Gastroesophageal sphincter (tissue), 4 donors: ENCODE results near the gene APOH. TPM values are rescaled to one million over a fixed set of nuclear protein-coding genes. Genes with fewer than 3 reads are reported as not detected.

Experiments used
- ATAC-seq: fragments of 150-250 bp; one replicate; pipeline ENCODE4 v1.9.1; 2016; ENCODE audit warnings: mild to moderate bottlenecking, moderate library complexity
- H3K27ac ChIP-seq, 4 donors: fragments of 200-600 bp; sonication (generic) in 3 of 4; 1 replicate in 3 of 4; 2 replicates in 1 of 4; pipeline ENCODE4 v1.5.1; 2016 to 2019
- H3K27me3 ChIP-seq: fragments of 200-600 bp; sonication (generic); one replicate; pipeline ENCODE4 v1.5.1; 2019
- H3K36me3 ChIP-seq, 2 donors: fragments of 200-600 bp; sonication (generic); one replicate each; pipeline ENCODE4 v1.5.1; 2019; ENCODE audit warnings: control low read depth in 1 of 2
- H3K4me1 ChIP-seq, 3 donors: fragments of 200-600 bp; sonication (generic); 1 replicate in 2 of 3; 2 replicates in 1 of 3; pipeline ENCODE4 v1.5.1; 2016 to 2019; ENCODE audit warnings: control low read depth in 2 of 3
- H3K4me3 ChIP-seq, 2 donors: fragments of 200-600 bp; sonication (generic); one replicate each; pipeline ENCODE4 v1.5.1; 2019; ENCODE audit warnings: mild to moderate bottlenecking in 1 of 2, moderate library complexity in 1 of 2
- H3K9me3 ChIP-seq, 3 donors: fragments of 200-600 bp; sonication (generic); one replicate each; pipeline ENCODE4 v1.5.1; 2017 to 2019; ENCODE audit warnings: control low read depth in 2 of 3
- CTCF ChIP-seq, 4 experiments: fragments of 200-600 bp in 2 of 4; fragments of 450-650 bp in 2 of 4; sonication (generic) in 1 of 4; IDR thresholded peaks; one replicate each; pipeline ENCODE4 v1.5.1; 2017 to 2019; ENCODE audit warnings: antibody characterized with exemption in 4 of 4, mild to moderate bottlenecking in 2 of 4, moderate library complexity in 2 of 4
- EP300 ChIP-seq: sonication (generic); formaldehyde crosslinking; IDR thresholded peaks from one replicate; pipeline ENCODE4 v1.6.1; 2017; ENCODE audit warnings: antibody characterized with exemption, mild to moderate bottlenecking
- POLR2A ChIP-seq, 2 donors: fragments of 450-650 bp; IDR thresholded peaks; one replicate each; pipeline ENCODE4 v1.6.1; 2017; ENCODE audit warnings: antibody characterized with exemption in 2 of 2, mild to moderate bottlenecking in 2 of 2, moderate library complexity in 1 of 2
- POLR2AphosphoS5 ChIP-seq: sonication (generic); formaldehyde crosslinking; IDR thresholded peaks from one replicate; pipeline ENCODE4 v1.6.1; 2017; ENCODE audit warnings: antibody characterized with exemption
- WGBS, 2 donors: methylation state at CpG; one replicate each; pipeline ENCODE4 v1.1.5; 2018; ENCODE audit warnings: low coverage in 1 of 2; 5-methylcytosine and 5-hydroxymethylcytosine counted together
- total RNA-seq, 4 donors: library from RNA; depleted of rRNA; stranded (reverse); fragments of >200 nt; gene quantifications; one replicate each; pipeline ENCODE4 v1.1.0, GENCODE V29; 2016

The APOH gene
- total RNA-seq, 4 donors from 2014 or later: not detected

GRCh38 chr17:66175892-66176291, 53.3 kb downstream of the APOH start:
- H3K4me3 ChIP-seq: no peak overlapping the region
- no peaks in the 10 kb centered on the region for H3K9me3 ChIP-seq
- H3K36me3 ChIP-seq: peaks cover 0 to under 1% of the 10 kb centered on the region in 2 donors
- no peak for ATAC-seq
- H3K4me1 ChIP-seq: peaks cover 0 to 3% (median 0%) of the 10 kb centered on the region in 3 donors
- TF ChIP-seq POLR2A (IDR thresholded peaks at IDR 0.05): no peak
- no peak for TF ChIP-seq EP300
- no peak for TF ChIP-seq CTCF (IDR thresholded peaks at IDR 0.05)
- no peak for TF ChIP-seq POLR2AphosphoS5
- H3K27ac ChIP-seq: no peak overlapping the region
- WGBS, 2 donors: 50 to 53% methylated on average over 1 of the region's 1 CpG
- H3K27me3 ChIP-seq: no peaks in the 10 kb centered on the region

GRCh38 chr17:66172691-66173223, 56.5 kb downstream of the APOH start:
- H3K36me3 ChIP-seq: peaks cover 0 to 8% of the 10 kb centered on the region in 2 donors
- no peaks in the 10 kb centered on the region for H3K9me3 ChIP-seq
- no peak overlapping the region for H3K27ac ChIP-seq
- H3K4me1 ChIP-seq: peaks cover 0 to 8% (median 0%) of the 10 kb centered on the region in 3 donors
- H3K27me3 ChIP-seq: no peaks in the 10 kb centered on the region
- WGBS, 2 donors: 71 to 79% methylated on average over 2 of the region's 2 CpGs
- no peak for ATAC-seq
- H3K4me3 ChIP-seq: no peak overlapping the region
- TF ChIP-seq CTCF (IDR thresholded peaks at IDR 0.05) (no peak), POLR2AphosphoS5 (no peak), POLR2A (IDR thresholded peaks at IDR 0.05) (no peak), EP300 (no peak)

GRCh38 chr17:66172144-66172543, 57.1 kb downstream of the APOH start:
- no peak overlapping the region for H3K27ac ChIP-seq
- no peak overlapping the region for H3K4me3 ChIP-seq
- no peaks in the 10 kb centered on the region for H3K27me3 ChIP-seq
- no peak for ATAC-seq
- TF ChIP-seq EP300 (no peak), CTCF (IDR thresholded peaks at IDR 0.05) (no peak), POLR2AphosphoS5 (no peak), POLR2A (IDR thresholded peaks at IDR 0.05) (no peak)
- WGBS, 2 donors: 72 to 92% methylated on average over 4 to 5 of the region's 5 CpGs
- peaks cover 0 to 14% (median 1%) of the 10 kb centered on the region in 3 donors for H3K4me1 ChIP-seq
- no peaks in the 10 kb centered on the region for H3K9me3 ChIP-seq
- H3K36me3 ChIP-seq: peaks cover 0 to 8% of the 10 kb centered on the region in 2 donors

- Histone ChIP-seq H3K27ac (no peak overlapping the region), H3K9me3 (no peaks in the 10 kb centered on the region), H3K4me3 (no peak overlapping the region), H3K27me3 (no peaks in the 10 kb centered on the region), H3K36me3 (peaks cover 0 to 8% of the 10 kb centered on the region in 2 donors), H3K4me1 (peaks cover 0 to 18% (median 3%) of the 10 kb centered on the region in 3 donors)
- WGBS, 2 donors: 54 to 60% methylated on average over 3 of the region's 3 CpGs
- TF ChIP-seq POLR2AphosphoS5 (no peak), POLR2A (IDR thresholded peaks at IDR 0.05) (no peak), EP300 (no peak), CTCF (IDR thresholded peaks at IDR 0.05) (no peak)
- no peak for ATAC-seq
Observed at GRCh38 chr17:66171692-66172091, 57.5 kb downstream of the APOH start.

- Histone ChIP-seq H3K36me3 (peaks cover 0 to 8% of the 10 kb centered on the region in 2 donors), H3K9me3 (no peaks in the 10 kb centered on the region), H3K4me3 (no peak overlapping the region), H3K27ac (no peak overlapping the region), H3K4me1 (peaks cover 0 to 22% (median 3%) of the 10 kb centered on the region in 3 donors), H3K27me3 (no peaks in the 10 kb centered on the region)
- no peak for ATAC-seq
- TF ChIP-seq POLR2AphosphoS5: no peak
- no peak for TF ChIP-seq EP300
- TF ChIP-seq POLR2A (IDR thresholded peaks at IDR 0.05): no peak
- TF ChIP-seq CTCF (IDR thresholded peaks at IDR 0.05): no peak
Observed at GRCh38 chr17:66171172-66171571, 58.0 kb downstream of the APOH start.
